ENCODE measurements around the gene TMEM11. TPM values are rescaled to one million over a fixed set of nuclear protein-coding genes. Genes with fewer than 3 reads are reported as not detected.

The TMEM11 gene
- polyA plus RNA-seq, 3 donors = 25.7 to 68.1 (median 59.5) TPM

DNA sequence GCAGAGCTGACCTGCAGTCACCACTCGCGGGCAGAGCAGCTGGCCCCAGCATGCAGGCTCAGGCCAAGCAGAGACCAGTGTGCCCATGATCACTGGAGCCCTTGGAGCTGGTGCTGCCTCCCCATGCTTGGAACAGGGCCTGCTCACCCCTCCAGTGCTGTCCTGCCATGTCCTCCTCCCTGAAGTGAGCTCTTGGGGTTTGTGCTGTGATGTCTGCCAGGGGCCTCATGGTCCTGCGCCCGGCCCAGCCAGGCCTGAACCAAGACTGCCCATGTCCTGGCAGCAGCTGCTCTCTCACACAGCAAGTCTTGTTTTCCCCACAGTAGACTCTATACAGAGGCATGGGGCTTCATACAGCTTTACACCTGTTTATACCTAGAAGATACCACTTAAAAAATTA is 24.6 kb downstream of the TMEM11 start:
- Histone ChIP-seq H3K4me3 (replicated peaks in 1 of 3; ENCODE audit: low read depth in 2 of 3, low read length in 3 of 3) (no peak overlapping the region), H3K27ac (ENCODE audit: low read depth in 1 of 2, low read length in 2 of 2) (no peak overlapping the region), H3K27me3 (ENCODE audit: control insufficient read depth in 2 of 2, insufficient read depth in 2 of 2, low read length in 2 of 2) (no peaks in the 10 kb centered on the region), H3K4me1 (ENCODE audit: control insufficient read depth in 1 of 2, insufficient read depth in 2 of 2, low read length in 2 of 2) (peaks cover 22% of the 10 kb centered on the region in 2 donors), H3K9ac (ENCODE audit: insufficient read depth, low read length, poor library complexity, severe bottlenecking) (no peak overlapping the region), H2AFZ (ENCODE audit: insufficient read depth, low read depth, low read length, poor library complexity, severe bottlenecking) (no peak overlapping the region), H4K20me1 (ENCODE audit: insufficient read depth, low read length) (peaks cover 3% of the 10 kb centered on the region), H3K4me2 (replicated peaks; ENCODE audit: extremely low read depth, low read length, poor library complexity, severe bottlenecking) (no peak overlapping the region), H3K9me3 (replicated peaks in 1 of 2; ENCODE audit: control insufficient read depth in 1 of 2, insufficient read depth in 1 of 2, low read length in 2 of 2) (no peaks in the 10 kb centered on the region), H3K36me3 (replicated peaks in 1 of 2; ENCODE audit: control insufficient read depth in 1 of 2, insufficient read depth in 2 of 2, low read length in 2 of 2) (peaks cover 42 to 65% of the 10 kb centered on the region in 2 donors), H3K79me2 (ENCODE audit: insufficient read depth, low read length) (no peaks in the 10 kb centered on the region)
- Mint-ChIP-seq H3K27me3 (ENCODE audit: low read depth in 3 of 3) (no peaks in the 10 kb centered on the region), H3K4me1 (peaks cover 31% of the 10 kb centered on the region), H3K36me3 (peaks cover 54 to 82% of the 10 kb centered on the region in 2 donors), H3K9me3 (peaks cover 0 to 3% (median 0%) of the 10 kb centered on the region in 7 donors), H3K27ac (peak overlapping the region in 4 of 7 donors; percentile 15 to 37 (median 21)), H3K4me3 (no peak overlapping the region)
- no peak for DNase-seq
- no peak for TF ChIP-seq CTCF (IDR thresholded peaks at IDR 0.05)
- intact Hi-C loops (cut with micrococcal nuclease) = no loop called here
- WGBS (ENCODE audit: insufficient coverage) = 100% methylated on average over 4 of the region's 4 CpGs

GRCh38 chr17:21186399-21187187 is 27.4 kb downstream of the TMEM11 start:
- Histone ChIP-seq H4K20me1 (ENCODE audit: insufficient read depth, low read length) (no peaks in the 10 kb centered on the region), H3K27ac (ENCODE audit: low read depth in 1 of 2, low read length in 2 of 2) (peak overlapping the region; percentile 58 to 84)
- peak overlapping the region; percentile 85 to 98 (median 90) for H3K27ac Mint-ChIP-seq

More at GRCh38 chr17:21186399-21187187, 27.4 kb downstream of the TMEM11 start:
- Histone ChIP-seq H3K9me3 (replicated peaks in 1 of 2; ENCODE audit: control insufficient read depth in 1 of 2, insufficient read depth in 1 of 2, low read length in 2 of 2) (no peaks in the 10 kb centered on the region), H3K4me2 (replicated peaks; ENCODE audit: extremely low read depth, low read length, poor library complexity, severe bottlenecking) (peak overlapping the region; percentile 38), H3K36me3 (replicated peaks in 1 of 2; ENCODE audit: control insufficient read depth in 1 of 2, insufficient read depth in 2 of 2, low read length in 2 of 2) (peaks cover 44 to 65% of the 10 kb centered on the region in 2 donors), H3K4me3 (replicated peaks in 1 of 3; ENCODE audit: low read depth in 2 of 3, low read length in 3 of 3) (peak overlapping the region in 1 of 3 experiments; percentile 35), H3K9ac (ENCODE audit: insufficient read depth, low read length, poor library complexity, severe bottlenecking) (no peak overlapping the region), H3K79me2 (ENCODE audit: insufficient read depth, low read length) (no peaks in the 10 kb centered on the region), H3K4me1 (ENCODE audit: control insufficient read depth in 1 of 2, insufficient read depth in 2 of 2, low read length in 2 of 2) (peaks cover 13% of the 10 kb centered on the region in 2 donors), H2AFZ (ENCODE audit: insufficient read depth, low read depth, low read length, poor library complexity, severe bottlenecking) (peak overlapping the region; percentile 72), H3K27me3 (ENCODE audit: control insufficient read depth in 2 of 2, insufficient read depth in 2 of 2, low read length in 2 of 2) (no peaks in the 10 kb centered on the region)
- no peaks in the 10 kb centered on the region for H3K9me3 Mint-ChIP-seq
- H3K4me3 Mint-ChIP-seq = peak overlapping the region; percentile 21 to 71
- peaks cover 59 to 86% of the 10 kb centered on the region in 2 donors for H3K36me3 Mint-ChIP-seq
- no peak for TF ChIP-seq CTCF (IDR thresholded peaks at IDR 0.05)
- H3K27me3 Mint-ChIP-seq (ENCODE audit: low read depth in 3 of 3) = no peaks in the 10 kb centered on the region
- H3K4me1 Mint-ChIP-seq = peaks cover 18% of the 10 kb centered on the region
- intact Hi-C loops (cut with micrococcal nuclease) = no loop called here
- WGBS (ENCODE audit: insufficient coverage) = 92% methylated on average over 2 of the region's 6 CpGs
- DNase-seq = peak; percentile 52 to 64 (median 56)

Data from CD14-positive monocyte (primary cell).